ENCODE results near the gene MICALL2. TPM values are rescaled to one million over a fixed set of nuclear protein-coding genes. Genes with fewer than 3 reads are reported as not detected.

MICALL2 gene
- total RNA-seq, 1 donor from 2014 or later = 14.2 TPM

DNA sequence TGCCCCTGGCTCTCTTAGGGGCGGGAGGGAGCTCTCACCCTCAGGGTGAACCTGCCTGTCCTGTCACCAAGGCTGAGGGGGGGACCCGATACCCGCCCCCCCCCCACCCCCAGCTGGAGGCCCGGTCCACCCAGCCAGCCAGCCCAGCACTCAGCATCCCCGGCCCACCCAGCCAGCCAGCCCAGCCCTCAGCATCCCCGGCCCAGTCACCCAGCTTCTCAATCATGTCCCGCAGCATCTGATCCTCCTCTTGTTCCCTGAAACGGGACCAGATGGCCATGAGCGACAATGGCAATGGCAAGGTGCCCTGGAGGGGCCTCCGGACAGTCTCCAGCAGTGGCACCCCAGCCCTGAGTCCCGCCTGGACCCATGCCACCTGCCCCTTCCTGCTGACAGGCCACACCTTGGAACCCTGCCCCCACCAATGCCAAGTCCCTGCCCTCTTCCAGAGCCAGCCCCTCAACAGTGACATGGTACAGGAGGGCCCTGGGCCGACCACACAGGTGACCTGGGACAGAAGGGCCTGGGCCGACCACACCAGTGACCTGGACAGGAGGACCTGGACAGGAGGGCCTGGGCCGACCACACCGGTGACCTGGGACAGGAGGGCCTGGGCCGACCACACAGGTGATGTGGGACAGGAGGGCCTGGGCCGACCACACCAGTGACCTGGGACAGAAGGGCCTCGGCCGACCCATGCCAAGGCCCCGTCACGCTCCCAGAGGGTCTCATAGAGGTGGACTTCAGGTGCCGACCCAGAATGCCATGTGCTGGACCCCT is 24.2 kb downstream of the MICALL2 start:
- peaks cover 26% of the 10 kb centered on the region for H3K36me3 ChIP-seq (ENCODE audit: control insufficient read depth, insufficient read depth, low read length)
- TF ChIP-seq, protein P1, sequence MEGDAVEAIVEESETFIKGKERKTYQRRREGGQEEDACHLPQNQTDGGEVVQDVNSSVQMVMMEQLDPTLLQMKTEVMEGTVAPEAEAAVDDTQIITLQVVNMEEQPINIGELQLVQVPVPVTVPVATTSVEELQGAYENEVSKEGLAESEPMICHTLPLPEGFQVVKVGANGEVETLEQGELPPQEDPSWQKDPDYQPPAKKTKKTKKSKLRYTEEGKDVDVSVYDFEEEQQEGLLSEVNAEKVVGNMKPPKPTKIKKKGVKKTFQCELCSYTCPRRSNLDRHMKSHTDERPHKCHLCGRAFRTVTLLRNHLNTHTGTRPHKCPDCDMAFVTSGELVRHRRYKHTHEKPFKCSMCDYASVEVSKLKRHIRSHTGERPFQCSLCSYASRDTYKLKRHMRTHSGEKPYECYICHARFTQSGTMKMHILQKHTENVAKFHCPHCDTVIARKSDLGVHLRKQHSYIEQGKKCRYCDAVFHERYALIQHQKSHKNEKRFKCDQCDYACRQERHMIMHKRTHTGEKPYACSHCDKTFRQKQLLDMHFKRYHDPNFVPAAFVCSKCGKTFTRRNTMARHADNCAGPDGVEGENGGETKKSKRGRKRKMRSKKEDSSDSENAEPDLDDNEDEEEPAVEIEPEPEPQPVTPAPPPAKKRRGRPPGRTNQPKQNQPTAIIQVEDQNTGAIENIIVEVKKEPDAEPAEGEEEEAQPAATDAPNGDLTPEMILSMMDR (IDR thresholded peaks at IDR 0.05; ENCODE audit: insufficient read depth, low read length, severe bottlenecking) = no peak
- FAIRE-seq = no peak

DNA sequence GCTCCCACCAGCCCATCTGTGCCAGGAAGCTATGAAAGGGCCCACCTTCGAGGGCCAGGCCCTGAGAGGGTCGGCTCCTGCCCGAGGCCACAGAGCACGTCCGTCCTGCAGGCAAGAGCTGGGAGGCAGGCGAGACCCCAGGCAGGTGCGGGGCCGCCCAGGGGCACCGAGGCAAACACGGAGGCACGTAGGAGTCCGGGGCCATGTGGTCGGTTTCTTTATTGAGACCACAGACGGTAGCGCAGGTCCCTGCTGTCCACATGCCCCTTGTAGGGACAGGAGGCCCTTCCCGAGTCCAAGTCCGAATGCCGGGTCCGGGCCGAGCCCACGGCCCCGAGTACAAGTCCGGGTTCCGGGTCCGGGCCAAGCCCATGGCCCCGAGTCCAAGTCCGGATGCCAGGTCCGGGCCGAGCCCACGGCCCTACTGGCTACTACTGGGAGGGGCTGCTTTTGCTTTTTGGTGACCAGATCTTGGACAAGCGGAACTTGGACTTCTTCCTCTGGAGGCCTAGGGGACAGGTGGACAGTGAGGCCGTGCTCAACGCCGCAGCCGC is 25.0 kb downstream of the MICALL2 start:
- H3K27me3 ChIP-seq (ENCODE audit: control insufficient read depth, insufficient read depth, low read length) = no peaks in the 10 kb centered on the region
- no peak overlapping the region for H3K4me3 ChIP-seq (ENCODE audit: low read depth, low read length)
- peaks cover 20% of the 10 kb centered on the region for H3K36me3 ChIP-seq (ENCODE audit: control insufficient read depth, insufficient read depth, low read length)
- TF ChIP-seq, protein P1 (IDR thresholded peaks at IDR 0.05; ENCODE audit: insufficient read depth, low read length, severe bottlenecking) = no peak
- DNase-seq (ENCODE audit: low read depth) (no peak), FAIRE-seq (no peak)

More for the DNA sequence above, 24.2 kb downstream of the MICALL2 start:
- DNase-seq (ENCODE audit: low read depth) = no peak
- H3K4me3 ChIP-seq (ENCODE audit: low read depth, low read length) = no peak overlapping the region
- H3K27me3 ChIP-seq (ENCODE audit: control insufficient read depth, insufficient read depth, low read length) = no peaks in the 10 kb centered on the region

DNA sequence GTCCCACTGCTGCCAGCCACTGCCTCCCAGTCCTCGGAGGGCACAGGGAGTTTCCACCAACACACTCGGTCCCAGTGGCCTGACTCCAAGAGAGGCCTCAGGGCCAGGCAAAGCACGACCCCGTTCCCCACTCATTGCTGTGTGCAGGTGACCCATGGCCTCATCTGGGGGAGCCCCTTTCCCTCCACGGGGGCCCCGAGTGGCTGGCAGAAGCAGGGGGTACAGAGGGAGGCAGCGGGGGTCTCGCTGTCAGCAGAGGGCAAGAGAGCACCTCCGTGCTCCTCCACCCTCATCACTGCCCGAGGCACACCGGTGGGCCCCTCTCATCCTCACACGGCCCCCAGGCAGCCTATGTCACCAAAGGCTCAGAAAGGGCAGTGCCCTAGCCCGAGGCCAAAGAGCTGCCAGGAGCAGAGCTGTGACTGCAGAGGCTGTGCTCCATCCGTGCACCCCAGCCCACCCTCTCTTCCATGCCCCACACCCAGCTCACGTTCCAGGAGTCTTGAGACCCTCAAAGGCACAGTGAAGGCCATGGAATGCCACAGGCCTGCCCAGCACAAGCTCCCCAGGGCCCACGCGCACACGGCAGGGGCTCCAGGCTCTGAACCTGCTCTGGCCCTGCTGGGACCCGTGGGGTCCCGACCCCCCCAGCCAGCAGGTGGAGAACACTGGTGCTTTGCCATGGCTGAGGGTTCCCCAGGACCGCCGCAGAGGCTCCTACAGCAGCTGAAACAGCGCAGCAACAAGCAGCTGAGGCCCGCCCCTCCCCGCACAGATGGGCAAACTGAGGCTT is 25.9 kb downstream of the MICALL2 start:
- peaks cover 12% of the 10 kb centered on the region for H3K36me3 ChIP-seq (ENCODE audit: control insufficient read depth, insufficient read depth, low read length)
- no peaks in the 10 kb centered on the region for H3K27me3 ChIP-seq (ENCODE audit: control insufficient read depth, insufficient read depth, low read length)
- H3K4me3 ChIP-seq (ENCODE audit: low read depth, low read length) = no peak overlapping the region
- TF ChIP-seq, protein P1 (IDR thresholded peaks at IDR 0.05; ENCODE audit: insufficient read depth, low read length, severe bottlenecking) = no peak
- FAIRE-seq (no peak), DNase-seq (ENCODE audit: low read depth) (no peak)

DNA sequence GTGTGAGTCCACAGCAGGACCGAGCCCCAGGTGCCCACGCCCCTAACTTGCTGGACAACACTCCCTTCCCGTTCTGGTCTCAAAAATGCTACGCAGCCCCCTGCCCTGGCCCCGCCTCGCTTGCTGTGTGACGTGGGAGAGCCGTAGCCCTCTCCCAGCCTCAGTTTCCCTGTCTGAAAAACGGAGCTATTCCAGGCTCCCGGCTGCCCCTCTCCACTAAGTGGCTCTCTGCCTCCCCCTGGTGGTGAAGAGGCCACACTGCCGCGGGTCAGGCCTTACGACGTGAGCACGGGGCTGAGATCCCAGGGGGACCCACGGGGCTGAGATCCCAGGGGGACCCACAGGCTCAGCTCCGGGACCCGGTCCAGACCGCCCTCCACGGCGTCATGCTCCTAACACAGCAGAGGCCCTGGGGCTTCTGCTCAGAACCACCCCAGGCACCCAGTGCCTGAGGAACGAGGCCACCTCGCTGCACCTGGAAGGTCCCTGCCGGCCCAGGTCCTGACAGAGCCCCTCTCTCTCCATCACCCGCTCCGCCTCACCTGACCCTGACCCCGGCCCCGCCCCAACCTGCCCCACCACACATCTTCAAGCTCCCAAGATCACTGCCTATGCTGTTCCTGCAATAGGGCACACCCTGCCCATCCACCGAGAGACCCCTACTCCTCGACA is 26.7 kb downstream of the MICALL2 start:
- DNase-seq (ENCODE audit: low read depth) = peak; percentile 18
- H3K27me3 ChIP-seq (ENCODE audit: control insufficient read depth, insufficient read depth, low read length) = no peaks in the 10 kb centered on the region
- peaks cover 6% of the 10 kb centered on the region for H3K36me3 ChIP-seq (ENCODE audit: control insufficient read depth, insufficient read depth, low read length)
- TF ChIP-seq, protein P1 (IDR thresholded peaks at IDR 0.05; ENCODE audit: insufficient read depth, low read length, severe bottlenecking) = peak; percentile 94
- no peak overlapping the region for H3K4me3 ChIP-seq (ENCODE audit: low read depth, low read length)
- peak; percentile 93 for FAIRE-seq

DNA sequence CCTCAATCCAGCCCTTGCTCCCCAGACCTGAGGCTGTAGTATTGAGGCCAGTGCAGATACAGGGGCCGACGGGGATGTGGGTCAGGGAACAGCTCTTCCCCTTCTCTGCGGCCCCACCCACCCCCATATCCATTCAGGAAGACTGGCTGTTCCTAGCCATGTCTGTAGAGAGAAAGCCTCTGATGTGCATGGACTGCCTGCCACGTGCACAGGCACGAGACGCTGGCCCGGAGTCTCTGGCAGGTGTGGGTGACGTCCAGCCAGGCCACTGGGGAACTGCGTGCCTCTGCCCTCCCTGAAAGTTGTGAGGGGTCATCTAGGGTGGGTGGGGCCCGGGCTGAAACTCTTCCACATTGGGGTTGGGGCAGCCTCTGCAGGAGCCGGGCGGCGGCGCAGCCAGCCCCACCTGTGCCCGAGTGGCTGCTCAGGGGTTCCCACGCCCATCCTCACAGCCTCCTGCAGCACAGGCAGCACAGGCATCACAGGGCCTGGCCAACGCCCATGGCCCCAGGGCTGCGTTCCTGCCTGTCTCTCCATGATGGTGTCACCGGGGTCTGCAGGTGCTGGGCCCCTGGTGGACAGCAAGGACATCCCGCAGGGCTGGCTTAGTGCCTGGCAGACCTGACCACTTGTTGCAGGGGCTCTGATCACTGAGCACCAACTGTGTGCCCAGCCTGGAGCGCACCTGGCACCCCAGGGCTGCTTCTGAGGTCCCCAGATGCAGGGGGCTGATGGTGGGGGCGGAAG is 27.5 kb downstream of the MICALL2 start:
- no peak for DNase-seq (ENCODE audit: low read depth)
- no peaks in the 10 kb centered on the region for H3K27me3 ChIP-seq (ENCODE audit: control insufficient read depth, insufficient read depth, low read length)

More for the DNA sequence above, 27.5 kb downstream of the MICALL2 start:
- no peak for FAIRE-seq
- H3K4me3 ChIP-seq (ENCODE audit: low read depth, low read length) = no peak overlapping the region
- TF ChIP-seq, protein P1 (IDR thresholded peaks at IDR 0.05; ENCODE audit: insufficient read depth, low read length, severe bottlenecking) = no peak
- peaks cover 3% of the 10 kb centered on the region for H3K36me3 ChIP-seq (ENCODE audit: control insufficient read depth, insufficient read depth, low read length)

Data from bronchial epithelial cell (primary cell).